ENCODE results near the gene RPH3AL. TPM values are rescaled to one million over a fixed set of nuclear protein-coding genes. Genes with fewer than 3 reads are reported as not detected.

Gene RPH3AL
- total RNA-seq, 2 experiments from 2014 or later, result 2.4 to 2.8 TPM

GRCh38 chr17:266701-267667 is 85.6 kb downstream of the RPH3AL start:
- Mint-ChIP-seq H3K4me1 (ENCODE audit: low read depth) (no peaks in the 10 kb centered on the region), H3K4me3 (no peak overlapping the region), H3K9me3 (no peaks in the 10 kb centered on the region), H3K27me3 (no peaks in the 10 kb centered on the region), H3K27ac (no peak overlapping the region), H3K36me3 (ENCODE audit: low read depth) (peaks cover 10% of the 10 kb centered on the region)
- intact Hi-C loops (cut with DNase I, micrococcal nuclease), result no loop called here
- Histone ChIP-seq H3K9me3 (ENCODE audit: control insufficient read depth in 1 of 2, insufficient read depth in 1 of 2, low read length in 2 of 2) (peaks cover 0 to 13% of the 10 kb centered on the region in 2 experiments), H3K27me3 (ENCODE audit: control insufficient read depth in 1 of 2, insufficient read depth in 2 of 2, low read length in 2 of 2) (no peaks in the 10 kb centered on the region), H3K36me3 (ENCODE audit: insufficient read depth, low read length) (no peaks in the 10 kb centered on the region), H3K27ac (ENCODE audit: low read depth in 1 of 2, low read length in 2 of 2) (no peak overlapping the region), H3K4me3 (ENCODE audit: low read length) (no peak overlapping the region), H3K4me1 (ENCODE audit: insufficient read depth, low read length) (no peaks in the 10 kb centered on the region)
- CTCF ChIA-PET, result no interaction called here
- TF ChIP-seq, protein P1, sequence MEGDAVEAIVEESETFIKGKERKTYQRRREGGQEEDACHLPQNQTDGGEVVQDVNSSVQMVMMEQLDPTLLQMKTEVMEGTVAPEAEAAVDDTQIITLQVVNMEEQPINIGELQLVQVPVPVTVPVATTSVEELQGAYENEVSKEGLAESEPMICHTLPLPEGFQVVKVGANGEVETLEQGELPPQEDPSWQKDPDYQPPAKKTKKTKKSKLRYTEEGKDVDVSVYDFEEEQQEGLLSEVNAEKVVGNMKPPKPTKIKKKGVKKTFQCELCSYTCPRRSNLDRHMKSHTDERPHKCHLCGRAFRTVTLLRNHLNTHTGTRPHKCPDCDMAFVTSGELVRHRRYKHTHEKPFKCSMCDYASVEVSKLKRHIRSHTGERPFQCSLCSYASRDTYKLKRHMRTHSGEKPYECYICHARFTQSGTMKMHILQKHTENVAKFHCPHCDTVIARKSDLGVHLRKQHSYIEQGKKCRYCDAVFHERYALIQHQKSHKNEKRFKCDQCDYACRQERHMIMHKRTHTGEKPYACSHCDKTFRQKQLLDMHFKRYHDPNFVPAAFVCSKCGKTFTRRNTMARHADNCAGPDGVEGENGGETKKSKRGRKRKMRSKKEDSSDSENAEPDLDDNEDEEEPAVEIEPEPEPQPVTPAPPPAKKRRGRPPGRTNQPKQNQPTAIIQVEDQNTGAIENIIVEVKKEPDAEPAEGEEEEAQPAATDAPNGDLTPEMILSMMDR (IDR thresholded peaks at IDR 0.05), result no peak
- ATAC-seq (ENCODE audit: poor library complexity) (no peak), DNase-seq (no peak)
- POLR2A ChIA-PET, result no interaction called here

DNA sequence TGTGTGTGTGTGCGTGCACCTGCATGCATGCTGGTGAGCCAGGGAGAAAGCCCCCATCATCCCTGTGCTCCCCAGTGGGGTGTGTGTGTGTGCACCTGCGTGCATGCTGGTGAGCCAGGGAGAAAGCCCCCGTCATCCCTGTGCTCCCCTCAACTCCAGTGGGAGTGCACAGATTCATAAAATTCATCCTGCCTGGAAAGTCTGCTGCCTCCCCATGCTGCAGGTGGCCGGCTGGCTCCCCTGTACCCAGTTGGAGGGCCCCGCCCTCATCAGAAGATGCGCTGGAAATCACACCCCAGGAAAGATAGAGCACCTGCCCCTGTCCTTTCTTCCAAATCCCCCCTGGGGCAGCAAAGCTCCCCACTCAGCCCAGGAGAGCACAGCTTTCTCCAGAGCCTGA is 86.4 kb downstream of the RPH3AL start:
- ChIA-PET POLR2A (no interaction called here), CTCF (no interaction called here)
- intact Hi-C loops (cut with DNase I, micrococcal nuclease), result no loop called here
- Mint-ChIP-seq H3K36me3 (ENCODE audit: low read depth) (peaks cover 15% of the 10 kb centered on the region), H3K9me3 (no peaks in the 10 kb centered on the region), H3K4me3 (no peak overlapping the region), H3K4me1 (ENCODE audit: low read depth) (no peaks in the 10 kb centered on the region), H3K27ac (no peak overlapping the region), H3K27me3 (no peaks in the 10 kb centered on the region)
- DNase-seq, result no peak
- Histone ChIP-seq H3K27me3 (ENCODE audit: control insufficient read depth in 1 of 2, insufficient read depth in 2 of 2, low read length in 2 of 2) (no peaks in the 10 kb centered on the region), H3K4me3 (ENCODE audit: low read length) (no peak overlapping the region), H3K9me3 (ENCODE audit: control insufficient read depth in 1 of 2, insufficient read depth in 1 of 2, low read length in 2 of 2) (peaks cover 0 to 13% of the 10 kb centered on the region in 2 experiments), H3K27ac (ENCODE audit: low read depth in 1 of 2, low read length in 2 of 2) (no peak overlapping the region), H3K36me3 (ENCODE audit: insufficient read depth, low read length) (no peaks in the 10 kb centered on the region), H3K4me1 (ENCODE audit: insufficient read depth, low read length) (no peaks in the 10 kb centered on the region)
- TF ChIP-seq, protein P1 (IDR thresholded peaks at IDR 0.05), result no peak
- no peak for ATAC-seq (ENCODE audit: poor library complexity)

GRCh38 chr17:265718-266117 is 86.9 kb downstream of the RPH3AL start:
- no peaks in the 10 kb centered on the region for H3K36me3 ChIP-seq (ENCODE audit: insufficient read depth, low read length)
- no peaks in the 10 kb centered on the region for H3K4me1 ChIP-seq (ENCODE audit: insufficient read depth, low read length)
- Mint-ChIP-seq H3K36me3 (ENCODE audit: low read depth) (peaks cover 15% of the 10 kb centered on the region), H3K4me1 (ENCODE audit: low read depth) (no peaks in the 10 kb centered on the region), H3K4me3 (no peak overlapping the region), H3K27ac (no peak overlapping the region), H3K9me3 (no peaks in the 10 kb centered on the region), H3K27me3 (no peaks in the 10 kb centered on the region)
- CTCF ChIA-PET, result no interaction called here
- DNase-seq, result no peak
- POLR2A ChIA-PET, result no interaction called here
- no peaks in the 10 kb centered on the region for H3K27me3 ChIP-seq (ENCODE audit: control insufficient read depth in 1 of 2, insufficient read depth in 2 of 2, low read length in 2 of 2)
- peaks cover 0 to 13% of the 10 kb centered on the region in 2 experiments for H3K9me3 ChIP-seq (ENCODE audit: control insufficient read depth in 1 of 2, insufficient read depth in 1 of 2, low read length in 2 of 2)
- no peak overlapping the region for H3K27ac ChIP-seq (ENCODE audit: low read depth in 1 of 2, low read length in 2 of 2)
- TF ChIP-seq, protein P1 (IDR thresholded peaks at IDR 0.05), result no peak
- intact Hi-C loops (cut with DNase I, micrococcal nuclease), result no loop called here
- H3K4me3 ChIP-seq (ENCODE audit: low read length), result no peak overlapping the region
- no peak for ATAC-seq (ENCODE audit: poor library complexity)
